K562 (cell line): ENCODE measurements around the gene SUMO3. TPM values are rescaled to one million over a fixed set of nuclear protein-coding genes. Genes with fewer than 3 reads are reported as not detected.

Experiments
- ATAC-seq: fragments of 200-7000 bp; cut with Tn5 transposase; 3 replicates; pipeline ENCODE4 v1.9.1; 2020; ENCODE audit warnings: moderate library complexity
- BruUV-seq: library from RNA; stranded (reverse); fragments of 400-500 nt; replicated peaks from 2 replicates; lab custom pipeline; 2021; lab: Mats Ljungman, UMichigan
- CTCF ChIA-PET: fragments of 300-600 bp; formaldehyde crosslinking; extraction: SDS; loops from one replicate; lab custom pipeline; 2021; ENCODE audit warnings: low intra/inter-chr PET ratio; lab: Yijun Ruan, JAX
- POLR2A ChIA-PET: fragments of 300-600, 350-650 bp; sonication (Branson Sonifier 250); formaldehyde crosslinking; extraction: SDS; loops from one replicate; lab custom pipeline; 2021; ENCODE audit warnings: antibody characterized with exemption, inconsistent platforms; lab: Yijun Ruan, JAX
- DNase-seq, 4 experiments: peaks; one replicate each; pipeline versions ENCODE4 v3.0.0 to v3.0.0-alpha.2; 2011 to 2018; ENCODE audit warnings: low spot score in 3 of 4, mixed read lengths in 3 of 4; ENCODE audit errors: extremely low read depth in 1 of 4
- FAIRE-seq: peaks from 2 replicates; lab custom pipeline; 2011; peaks lifted over from hg19 to GRCh38; lab: Jason Lieb, UNC
- H2AFZ ChIP-seq: 2 replicates; pipeline ENCODE4 v1.6.0; 2011; ENCODE audit warnings: low read depth, low read length, control low read depth, inconsistent platforms
- H3K27ac ChIP-seq: fragments of 200-600 bp; 3 replicates; pipeline ENCODE4 v1.8.0; 2011; ENCODE audit warnings: low read depth, mild to moderate bottlenecking, control low read depth, inconsistent platforms, low read length, moderate library complexity, mixed read lengths; ENCODE audit errors: extremely low read depth
- H3K27me3 ChIP-seq, 2 experiments: fragments of 300-600 bp in 1 of 2; 2 replicates in 1 of 2; 3 replicates in 1 of 2; pipeline versions ENCODE4 v1.6.0 to v1.8.0; 2011; ENCODE audit warnings: inconsistent platforms in 2 of 2, low read length in 2 of 2, mild to moderate bottlenecking in 1 of 2, mixed read lengths in 1 of 2, moderate library complexity in 1 of 2; ENCODE audit not compliant: control insufficient read depth in 2 of 2, insufficient read depth in 2 of 2
- H3K36me3 ChIP-seq: fragments of 300-600 bp; 3 replicates; pipeline ENCODE4 v1.8.0; 2011; ENCODE audit warnings: mild to moderate bottlenecking, low read length, inconsistent platforms; ENCODE audit not compliant: control insufficient read depth, insufficient read depth
- H3K4me1 ChIP-seq, 2 experiments: fragments of 200-600 bp in 1 of 2; replicated peaks in 1 of 2; 2 replicates in 1 of 2; 3 replicates in 1 of 2; pipeline versions ENCODE4 v1.5.1 to v1.8.0; 2011; ENCODE audit warnings: inconsistent platforms in 2 of 2, low read length in 2 of 2, mild to moderate bottlenecking in 1 of 2, mixed read lengths in 1 of 2, moderate library complexity in 1 of 2; ENCODE audit not compliant: control insufficient read depth in 2 of 2, insufficient read depth in 2 of 2
- H3K4me2 ChIP-seq: 2 replicates; pipeline ENCODE4 v1.6.1; 2011; ENCODE audit warnings: low read length, control low read depth, inconsistent platforms, mixed read lengths; ENCODE audit not compliant: insufficient read depth
- H3K4me3 ChIP-seq: fragments of 200-600 bp; sonication (generic), shearing (Covaris generic); 2 replicates; pipeline ENCODE4 v1.5.1; 2016; ENCODE audit warnings: control low read depth, inconsistent platforms
- H3K79me2 ChIP-seq: fragments of 200-600 bp; 3 replicates; pipeline ENCODE4 v1.8.0; 2011; ENCODE audit warnings: low read length, inconsistent platforms; ENCODE audit not compliant: control insufficient read depth, insufficient read depth
- H3K9ac ChIP-seq, 2 experiments: 2 replicates each; pipeline versions ENCODE4 v1.6.0 to v1.6.1; 2011; ENCODE audit warnings: low read depth in 2 of 2, low read length in 2 of 2, control low read depth in 1 of 2, inconsistent platforms in 1 of 2, mild to moderate bottlenecking in 1 of 2, mixed read lengths in 1 of 2; ENCODE audit not compliant: insufficient read depth in 1 of 2
- H3K9me1 ChIP-seq: one replicate; pipeline ENCODE4 v1.6.0; 2011; ENCODE audit warnings: inconsistent platforms, mild to moderate bottlenecking, low read length, moderate library complexity; ENCODE audit not compliant: control insufficient read depth, insufficient read depth
- H3K9me3 ChIP-seq: replicated peaks from 2 replicates; pipeline ENCODE4 v1.5.1; 2011; ENCODE audit warnings: low read depth, low read length, inconsistent platforms; ENCODE audit not compliant: control insufficient read depth, insufficient read depth
- H4K20me1 ChIP-seq: replicated peaks from 2 replicates; pipeline ENCODE4 v1.6.1; 2011; ENCODE audit warnings: low read length, inconsistent platforms, mixed read lengths; ENCODE audit not compliant: control insufficient read depth, insufficient read depth
- BACH1 ChIP-seq: fragments of 200-800 bp; sonication (Bioruptor generic); IDR thresholded peaks from 2 replicates; pipeline ENCODE4 v1.6.1; 2016; ENCODE audit warnings: missing genetic modification characterization, missing compliant biosample characterization
- CEBPG ChIP-seq, 3 experiments: fragments of 200-800 bp in 1 of 3; sonication (Bioruptor generic) in 1 of 3; sonication (generic) in 1 of 3; formaldehyde crosslinking in 1 of 3; IDR thresholded peaks in 2 of 3; conservative IDR thresholded peaks in 1 of 3; 2 replicates each; pipeline versions ENCODE4 v1.6.1 to v1.8.0; 2016 to 2022; ENCODE audit warnings: missing compliant biosample characterization in 2 of 3, missing genetic modification characterization in 2 of 3, mild to moderate bottlenecking in 1 of 3, missing genetic modification reagents in 1 of 3
- ETV1 ChIP-seq: fragments of 450-650 bp; conservative IDR thresholded peaks from 2 replicates; pipeline ENCODE4 v1.6.1; 2016; ENCODE audit warnings: missing genetic modification characterization, control low read depth, low read depth, missing compliant biosample characterization
- FOXP4 ChIP-seq: sonication (generic); formaldehyde crosslinking; IDR thresholded peaks from 2 replicates; pipeline ENCODE4 v1.8.0; 2022; ENCODE audit warnings: mild to moderate bottlenecking, missing genetic modification reagents, borderline replicate concordance
- ILK ChIP-seq: fragments of 450-650 bp; IDR thresholded peaks from 2 replicates; pipeline ENCODE4 v1.6.1; 2016; ENCODE audit warnings: missing genetic modification characterization, low read depth, mild to moderate bottlenecking, missing compliant biosample characterization, moderate library complexity, borderline replicate concordance
- JUN ChIP-seq, 2 experiments: sonication (generic) in 1 of 2; formaldehyde crosslinking in 1 of 2; IDR thresholded peaks; 2 replicates each; pipeline versions ENCODE4 v1.6.1 to v1.8.0; 2012 to 2022; ENCODE audit warnings: borderline replicate concordance in 2 of 2, mild to moderate bottlenecking in 2 of 2, improper control_type of control experiment in 1 of 2, low read depth in 1 of 2, low read length in 1 of 2, missing genetic modification reagents in 1 of 2
- NFE2 ChIP-seq: IDR thresholded peaks from 2 replicates; pipeline ENCODE4 v1.6.1; 2014; ENCODE audit warnings: antibody characterized with exemption, low read depth
- RBFOX2 ChIP-seq: fragments of 200-400 bp; formaldehyde crosslinking; IDR thresholded peaks from 2 replicates; pipeline ENCODE4 v1.6.1; 2017; ENCODE audit warnings: low read depth, mild to moderate bottlenecking, low read length, moderate library complexity
- SREBF1 ChIP-seq: fragments of 150-350 bp; IDR thresholded peaks from 2 replicates; pipeline ENCODE4 v1.6.1; 2014; ENCODE audit warnings: antibody characterized with exemption, low read depth, low read length, borderline replicate concordance
- ZNF699 ChIP-seq: fragments of 250-450 bp; sonication (Bioruptor Pico); IDR thresholded peaks from 2 replicates; pipeline ENCODE4 v1.8.0; 2021; ENCODE audit warnings: mild to moderate bottlenecking, moderate library complexity; ENCODE audit not compliant: insufficient replicate concordance
- WGBS: fragments of 100-300 bp; shearing (Covaris generic); methylation state at CpG from one replicate; pipeline ENCODE4 v1.1.6; 2016; ENCODE audit warnings: low coverage, mixed read lengths; ENCODE audit not compliant: insufficient coverage; ENCODE audit errors: missing lambda C conversion rate; 5-methylcytosine and 5-hydroxymethylcytosine counted together
- in situ Hi-C: fragments of 300-500 bp; cut with MboI; formaldehyde crosslinking; loops from 4 replicates; pipeline ENCODE4 v1.15.0; 2018; ENCODE audit warnings: inconsistent platforms, mixed read lengths
- intact Hi-C: fragments of 100-400 bp; cut with micrococcal nuclease; formaldehyde crosslinking; loops from 2 replicates; pipeline ENCODE4 v1.14.2; 2022
- polyA plus RNA-seq, 8 experiments: library from polyadenylated mRNA; depleted of rRNA in 4 of 8; stranded (reverse) in 5 of 8; unstranded in 3 of 8; fragments of >200 nt; fragmentation: Nextera tagmentation in 2 of 8; fragmentation: Illumina TruSeq in 1 of 8; extraction: Ambion mirVana in 2 of 8; extraction: Trizol in 1 of 8; gene quantifications; 2 replicates each; pipeline versions ENCODE4 v1.2.1 to v1.2.3, GENCODE V29; 2011 to 2014; ENCODE audit warnings: inconsistent platforms in 1 of 8, missing spikeins in 1 of 8
- total RNA-seq, 7 experiments: library from RNA; depleted of rRNA in 6 of 7; stranded (reverse); fragments of >200 nt in 6 of 7; fragmentation: Illumina TruSeq in 2 of 7; extraction: Trizol in 2 of 7; gene quantifications; 2 replicates each; pipeline versions ENCODE4 v1.2.1 to v1.2.3, GENCODE V29; 2011 to 2021; ENCODE audit warnings: low replicate concordance in 1 of 7

The SUMO3 gene
- total and polyA plus RNA-seq, 9 of the 15 experiments (the other 6 are each of a cell fraction or from before 2014, with no cell fraction given), result 13.9 to 143 (median 113) TPM

- peak; percentile 39; the same call in 1 of the 2 replicates for TF ChIP-seq JUN (IDR thresholded peaks at IDR 0.05; ENCODE audit: borderline replicate concordance, low read depth, low read length)
- TF ChIP-seq JUN (CRISPR knock-in tag; IDR thresholded peaks at IDR 0.05; ENCODE audit: borderline replicate concordance), result no peak
- no peak for TF ChIP-seq ETV1 (tag)
- TF ChIP-seq ZNF699, result no peak
- peak; percentile 38; the same call in 1 of the 2 replicates for TF ChIP-seq CEBPG (CRISPR knock-in tag; IDR thresholded peaks at IDR 0.05)
- TF ChIP-seq CEBPG (tag; conservative IDR thresholded peaks at IDR 0.05 in 1 of 2, IDR thresholded peaks at IDR 0.05 in 1 of 2), result peak in 1 of 2 experiments; percentile 66; a peak in 2 of 4 replicates
- TF ChIP-seq FOXP4 (CRISPR knock-in tag), result no peak
- peak; percentile 7; the same call in 1 of the 2 replicates for TF ChIP-seq NFE2
- TF ChIP-seq SREBF1, result no peak
Observed at GRCh38 chr21:44778499-44778911, 39.4 kb downstream of the SUMO3 start (continued).

GRCh38 chr21:44778094-44778493, 39.8 kb downstream of the SUMO3 start:
- in situ Hi-C loops, result no loop called here
- Histone ChIP-seq H4K20me1 (peaks cover 12% of the 10 kb centered on the region), H3K4me2 (no peak overlapping the region), H3K4me3 (no peak overlapping the region), H2AFZ (no peak overlapping the region), H3K9me1 (peaks cover 4% of the 10 kb centered on the region), H3K79me2 (peaks cover 51% of the 10 kb centered on the region), H3K9me3 (no peaks in the 10 kb centered on the region), H3K4me1 (peaks cover 6 to 8% of the 10 kb centered on the region in 2 experiments; a peak in 3 of 5 replicates), H3K27ac (peak overlapping the region; percentile 33; the same call in 1 of the 3 replicates), H3K27me3 (no peaks in the 10 kb centered on the region), H3K36me3 (peaks cover 87% of the 10 kb centered on the region), H3K9ac (no peak overlapping the region)
- 82% methylated on average over 5 of the region's 5 CpGs for WGBS
- FAIRE-seq (no peak), ATAC-seq (peak; percentile 75), DNase-seq (no peak)
- BruUV-seq, result no TSS peak
- ChIA-PET CTCF (no interaction called here), POLR2A (no interaction called here)
- intact Hi-C loops, result no loop called here
- TF ChIP-seq ILK (tag) (no peak), RBFOX2 (0 out of 2 replicates have a peak, but pooled peaks have one; percentile 21), BACH1 (tag) (0 out of 2 replicates have a peak, but pooled peaks have one; percentile 27)
